ENCODE measurements around the gene IFIT2.
A peak's percentile ranks its signal among the peaks of the same experiment; 100 is the strongest.
"Not testable (repeated sequence)": the region's sequence is repeated elsewhere in the genome, so short reads cannot be mapped to it uniquely, and the experiment has no call there.

The IFIT2 gene

GRCh38 chr10:89280508-89280907, 21.3 kb upstream of the IFIT2 start:
- DNase-seq = peak; percentile 59

- DNase-seq = peak; percentile 51
Observed at GRCh38 chr10:89281606-89282395, 20.0 kb upstream of the IFIT2 start.

GRCh38 chr10:89283025-89283935, 18.6 kb upstream of the IFIT2 start:
- no peak for DNase-seq

- peak; percentile 92 for DNase-seq
Observed at GRCh38 chr10:89283936-89284475, 17.8 kb upstream of the IFIT2 start.

- not testable (repeated sequence) for DNase-seq
Observed at GRCh38 chr10:89284711-89285110, 17.1 kb upstream of the IFIT2 start.

- DNase-seq = peak; percentile 69
Observed at GRCh38 chr10:89285303-89285702, 16.5 kb upstream of the IFIT2 start.

- no peak for DNase-seq
Observed at GRCh38 chr10:89294721-89295239, 7.1 kb upstream of the IFIT2 start.

- DNase-seq = peak; percentile 57
Observed at GRCh38 chr10:89295597-89295996, 6.2 kb upstream of the IFIT2 start.

GRCh38 chr10:89296220-89296648, 5.6 kb upstream of the IFIT2 start:
- no peak for DNase-seq

GRCh38 chr10:89297356-89297755, 4.5 kb upstream of the IFIT2 start:
- DNase-seq = no peak

- no peak for DNase-seq
Observed at GRCh38 chr10:89297791-89298190, 4.1 kb upstream of the IFIT2 start.

- no peak for DNase-seq
Observed at GRCh38 chr10:89299031-89299430, 2.8 kb upstream of the IFIT2 start.

- peak; percentile 20 for DNase-seq
Observed at GRCh38 chr10:89301232-89301631, 614 bp upstream of the IFIT2 start.

GRCh38 chr10:89302625-89303024, 779 bp downstream of the IFIT2 start:
- no peak for DNase-seq

GRCh38 chr10:89303161-89303560, 1.3 kb downstream of the IFIT2 start:
- no peak for DNase-seq

GRCh38 chr10:89304026-89304425, 2.2 kb downstream of the IFIT2 start:
- DNase-seq = no peak

- DNase-seq = no peak
Observed at GRCh38 chr10:89304446-89304845, 2.6 kb downstream of the IFIT2 start.

- DNase-seq = no peak
Observed at GRCh38 chr10:89304925-89305324, 3.1 kb downstream of the IFIT2 start.

GRCh38 chr10:89305766-89306433, 4.1 kb downstream of the IFIT2 start:
- DNase-seq = no peak

GRCh38 chr10:89306434-89307268, 4.8 kb downstream of the IFIT2 start:
- no peak for DNase-seq

GRCh38 chr10:89307269-89307577, 5.4 kb downstream of the IFIT2 start:
- peak; percentile 28 for DNase-seq

- no peak for DNase-seq
Observed at GRCh38 chr10:89308266-89308665, 6.4 kb downstream of the IFIT2 start.

Measured in fibroblast of skin of scalp (primary cell).